HG03139 (cell line): ENCODE results near the gene DDOST.

Source experiments
- ATAC-seq: cut with Tn5 transposase; IDR thresholded peaks from one replicate; pipeline ENCODE4 v1.9.1; 2021; ENCODE audit not compliant: unreplicated experiment

DDOST gene

DNA sequence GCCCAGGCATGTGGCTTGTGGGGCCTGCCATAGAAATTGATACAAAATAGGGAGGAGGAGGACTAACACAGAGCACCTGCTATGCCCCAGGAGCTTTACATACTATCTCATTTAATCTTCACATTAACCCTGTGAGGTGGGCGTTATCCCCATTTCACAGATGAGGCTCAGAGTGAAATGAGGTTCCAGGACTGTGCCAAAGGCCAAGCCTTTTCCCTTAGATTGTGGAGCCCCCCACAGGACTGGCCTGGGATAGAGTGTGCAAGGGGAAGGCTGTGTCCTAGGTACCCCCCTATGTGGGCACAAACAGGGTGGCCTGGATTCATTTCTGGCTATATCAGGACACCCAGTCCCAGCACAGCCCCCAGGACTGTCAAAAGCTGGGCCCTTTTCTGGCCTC, 2.2 kb upstream of the DDOST start:
- ATAC-seq = no peak

- no peak for ATAC-seq
These were observed 924 bp upstream of the DDOST start for GRCh38 chr1:20662110-20662475.

DNA sequence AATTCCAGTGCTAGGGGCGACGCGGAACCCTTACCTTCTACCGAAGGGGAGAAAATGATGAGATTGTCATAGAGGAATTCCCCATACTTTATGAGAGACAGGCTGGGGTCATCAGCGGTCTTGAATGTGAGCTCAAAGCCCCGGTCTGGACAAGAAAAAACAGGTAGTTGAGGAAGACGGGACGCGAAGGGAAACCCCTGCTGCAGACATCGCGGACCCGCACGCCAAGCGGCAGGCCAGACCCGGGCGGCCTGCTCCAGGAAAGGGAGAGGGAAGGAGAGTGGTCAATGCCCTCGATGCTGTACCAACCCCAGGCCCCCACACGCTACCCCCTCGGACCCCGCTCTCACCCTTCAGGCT, 342 bp downstream of the DDOST start:
- ATAC-seq = no peak

DNA sequence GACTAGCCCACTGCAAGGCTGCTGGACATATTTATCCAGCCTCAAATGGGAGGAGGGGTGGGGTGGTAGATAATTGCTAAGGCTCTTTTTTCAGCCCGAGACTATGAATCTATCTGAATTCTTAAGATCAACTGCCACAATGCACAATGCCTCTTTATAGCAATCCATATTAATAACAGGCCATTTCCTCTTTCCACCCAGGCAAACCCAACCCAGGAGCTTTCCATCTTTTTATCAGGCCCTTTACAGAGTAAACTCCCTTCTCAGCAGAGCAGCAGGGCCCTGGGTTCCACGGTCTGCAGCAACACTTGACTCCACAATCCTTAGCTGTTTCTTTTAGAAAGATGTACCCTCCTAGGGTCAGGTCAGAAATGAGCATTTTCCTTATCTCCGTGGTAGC, 806 bp downstream of the DDOST start:
- ATAC-seq = no peak

DNA sequence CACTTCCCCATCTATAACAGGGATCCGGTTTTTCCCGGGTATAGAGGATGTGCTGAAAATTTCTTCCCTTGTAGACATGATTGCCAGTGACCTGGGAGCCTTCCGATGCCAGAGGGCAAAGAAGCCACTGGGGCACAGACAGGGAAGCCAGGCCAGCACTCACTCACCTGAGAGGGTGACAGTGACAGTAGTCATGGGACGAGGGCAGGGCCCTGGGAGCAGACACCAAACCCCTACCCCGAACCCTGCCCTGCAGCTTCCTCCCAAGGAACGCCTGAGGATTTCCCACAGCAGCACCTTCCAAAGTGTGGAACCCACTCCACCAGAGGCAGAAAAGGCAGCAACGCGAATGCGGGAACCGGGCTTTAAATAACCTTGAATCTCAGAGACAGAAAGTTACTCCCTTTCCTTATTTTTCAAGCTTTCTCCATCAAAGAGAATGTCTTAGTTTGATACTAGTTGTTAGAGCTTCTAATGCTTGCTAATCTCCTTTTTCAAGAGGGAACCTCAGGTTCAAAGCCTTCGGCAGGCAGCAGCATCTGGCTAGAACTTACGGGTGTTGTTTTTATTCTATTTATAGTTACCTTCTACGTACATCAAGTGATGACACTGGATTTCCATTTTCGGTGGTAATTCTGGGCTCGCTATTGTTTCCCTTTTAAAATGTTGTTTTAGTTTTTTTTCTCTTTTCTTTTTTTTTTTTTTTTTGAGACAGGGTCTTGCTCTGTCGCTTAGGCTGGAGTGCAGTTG, 2.8 kb downstream of the DDOST start:
- ATAC-seq = no peak

DNA sequence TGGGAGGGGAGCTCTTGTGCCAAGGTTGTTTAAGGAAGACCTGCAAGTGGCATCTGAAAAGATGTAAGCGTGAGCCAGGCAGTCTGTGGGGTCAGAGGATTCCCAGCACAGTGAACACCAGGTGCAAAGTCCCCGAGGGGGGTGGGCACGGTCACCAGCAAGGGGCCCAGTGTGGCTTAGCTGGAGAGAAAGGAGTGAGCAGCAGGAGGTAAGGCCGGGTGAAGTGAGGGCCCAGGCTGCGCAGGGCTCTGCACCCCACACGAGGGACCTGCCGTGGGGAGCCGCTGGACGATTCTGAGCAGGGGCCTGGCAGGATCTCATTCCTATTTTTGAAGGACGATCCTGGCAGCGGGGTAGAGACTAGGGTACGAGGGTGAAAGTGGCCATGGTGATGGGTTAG, 4.1 kb downstream of the DDOST start:
- no peak for ATAC-seq

DNA sequence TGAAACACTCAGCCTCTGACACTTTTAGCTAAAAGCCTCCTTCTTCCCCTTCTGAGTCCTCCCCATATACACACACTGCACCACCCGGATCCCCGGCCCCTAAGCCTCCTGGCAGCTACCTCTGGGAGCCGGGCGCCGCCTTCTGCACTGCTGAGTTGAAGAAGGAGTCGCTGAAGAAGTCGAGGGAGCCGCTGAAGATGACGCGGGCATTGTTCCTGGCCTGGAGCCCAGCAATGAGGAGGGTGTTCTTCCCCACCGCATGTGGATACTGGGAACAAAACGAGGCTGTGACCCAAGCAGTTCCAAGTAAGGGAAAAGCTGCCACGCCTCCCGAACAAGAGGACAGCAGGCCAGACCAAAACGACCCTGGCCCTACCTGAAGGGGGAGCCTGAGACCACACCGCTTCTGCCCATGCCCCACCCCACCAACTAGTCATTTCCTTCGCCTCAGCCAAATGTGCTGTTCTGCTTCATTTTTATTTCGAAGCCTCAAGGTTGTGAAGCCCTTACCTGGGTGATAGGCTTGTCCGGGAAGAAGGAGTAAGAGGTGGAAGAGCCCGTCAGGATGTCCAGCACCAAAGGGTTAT, 7.0 kb downstream of the DDOST start:
- ATAC-seq = no peak

DNA sequence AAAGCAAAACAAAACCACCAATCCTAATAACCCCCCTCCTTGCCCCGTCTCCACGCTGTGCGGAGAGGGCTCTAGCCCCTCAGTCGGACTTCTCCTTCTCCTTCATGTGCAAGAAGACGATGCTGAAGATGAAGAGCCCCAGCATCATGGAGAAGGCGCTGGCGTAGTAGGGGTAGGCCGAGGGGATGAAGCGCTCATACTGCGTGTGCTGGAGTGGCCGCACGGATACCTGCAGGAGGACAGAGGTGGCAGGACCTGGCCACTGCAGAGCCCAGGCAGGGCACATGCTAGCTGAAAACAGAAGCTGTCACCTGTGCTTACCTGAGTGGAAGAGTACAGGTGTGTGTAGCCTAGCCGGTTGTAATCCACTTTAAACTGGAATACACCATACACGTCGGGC, 8.9 kb downstream of the DDOST start:
- no peak for ATAC-seq

GRCh38 chr1:20648946-20649345, 12.2 kb downstream of the DDOST start:
- no peak for ATAC-seq

GRCh38 chr1:20648438-20648837, 12.7 kb downstream of the DDOST start:
- ATAC-seq = no peak

- no peak for ATAC-seq
These were observed 15.8 kb downstream of the DDOST start for GRCh38 chr1:20645414-20645813.

DNA sequence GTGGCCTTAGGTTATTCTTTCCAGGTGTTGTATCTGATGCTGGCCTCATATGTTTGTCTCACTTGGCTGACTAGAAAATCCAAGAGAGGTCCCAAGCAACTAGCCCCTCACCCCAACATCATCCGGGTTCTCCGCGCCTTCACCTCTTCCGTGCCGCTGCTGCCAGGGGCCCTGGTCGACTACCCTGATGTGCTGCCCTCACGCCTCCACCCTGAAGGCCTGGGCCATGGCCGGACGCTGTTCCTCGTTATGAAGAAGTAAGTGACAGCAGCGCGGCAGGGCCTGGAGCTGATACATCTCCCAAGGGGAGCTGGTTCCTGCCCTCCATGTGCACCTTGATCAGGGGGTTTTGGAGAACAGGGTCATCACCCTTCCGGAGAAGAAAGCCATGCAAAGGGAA, 16.8 kb downstream of the DDOST start:
- no peak for ATAC-seq

- ATAC-seq = no peak
These were observed 18.1 kb downstream of the DDOST start for GRCh38 chr1:20643080-20643479.

GRCh38 chr1:20641975-20642374, 19.2 kb downstream of the DDOST start:
- ATAC-seq = no peak

GRCh38 chr1:20640183-20640597, 21.0 kb downstream of the DDOST start:
- ATAC-seq = no peak

- ATAC-seq = no peak
These were observed 24.3 kb downstream of the DDOST start for GRCh38 chr1:20636785-20637347.

GRCh38 chr1:20634594-20635084, 26.5 kb downstream of the DDOST start:
- ATAC-seq = no peak

DNA sequence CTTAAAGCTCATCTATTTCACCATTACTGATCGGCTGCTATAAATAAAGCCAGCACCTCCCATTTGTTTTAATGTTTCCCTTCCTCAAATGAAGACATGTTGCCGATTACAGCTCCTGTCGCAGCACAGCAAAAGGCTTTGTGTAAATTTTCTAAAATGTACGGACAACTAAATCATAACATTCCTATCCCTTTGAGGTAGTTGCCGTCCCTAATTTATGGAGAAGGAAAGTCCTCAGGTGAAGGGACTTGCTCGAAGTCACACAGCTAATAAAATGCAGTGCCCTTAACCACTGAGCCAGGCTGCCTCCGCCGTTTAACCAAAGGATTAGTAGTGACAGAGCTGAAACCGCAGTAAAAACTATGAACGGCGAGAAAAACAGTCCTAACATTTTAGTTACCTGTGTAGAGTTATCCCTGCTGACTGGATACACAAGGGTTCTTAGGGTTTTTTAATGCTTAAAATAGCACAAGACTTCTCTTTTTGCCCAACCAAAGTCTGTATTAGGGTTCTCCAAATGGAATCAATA, 27.0 kb downstream of the DDOST start:
- no peak for ATAC-seq

GRCh38 chr1:20633190-20634064, 27.7 kb downstream of the DDOST start, which contains the start of gene PINK1:
PINK1 (plus strand) TSS chr1:20633458; CDS start chr1:20633549, 91 bp downstream.
- no peak for ATAC-seq

DNA sequence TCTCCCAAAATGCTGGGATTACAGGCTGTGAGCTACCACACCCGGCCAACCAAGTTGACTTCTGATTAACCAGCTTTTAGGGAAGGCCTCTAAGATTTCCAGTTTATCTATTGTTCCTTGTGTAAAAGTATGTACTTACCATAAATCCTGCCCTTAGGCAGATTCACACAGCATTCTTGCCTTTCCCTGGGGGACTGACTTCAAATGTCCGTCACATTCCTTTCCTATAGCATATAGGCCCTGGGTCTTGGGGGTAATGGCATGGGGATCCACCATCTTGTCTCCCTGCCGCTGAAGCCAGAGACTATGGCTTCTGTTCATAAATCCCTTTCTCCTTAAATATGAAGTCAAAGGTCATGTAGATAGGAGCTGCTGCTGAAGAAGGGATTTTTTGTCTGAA, 28.8 kb downstream of the DDOST start:
- no peak for ATAC-seq

- ATAC-seq = no peak
These were observed 30.4 kb downstream of the DDOST start for GRCh38 chr1:20630729-20631128.
